Lung microvascular endothelial cell (primary cell): ENCODE measurements around the gene POPDC3. TPM values are rescaled to one million over a fixed set of nuclear protein-coding genes. Genes with fewer than 3 reads are reported as not detected.

ENCODE experiments used
- total RNA-seq: library from RNA; depleted of rRNA; stranded (reverse); fragments of >200 nt; gene quantifications from 2 replicates; pipeline ENCODE4 v1.2.1, GENCODE V29; 2014

The POPDC3 gene
- total RNA-seq, 1 donor from 2014 or later, result under 0.01 TPM

Other genes with a start within 250 kb of the POPDC3 start
- not detected in 2 replicates for gene LIN28B, start 222.9 kb downstream of the POPDC3 start, total RNA-seq
- 16.3 and 18.7 TPM in 2 replicates for gene PREP, start 223.1 kb upstream of the POPDC3 start, total RNA-seq